HUES64 (cell line): ENCODE results near the gene HNRNPA3.
A peak's percentile ranks its signal among the peaks of the same experiment; 100 is the strongest.

Source experiments
- H3K27ac ChIP-seq: 2 replicates; pipeline ENCODE4 v1.7.0; 2013; ENCODE audit warnings: low read depth, low read length, inconsistent platforms
- H3K27me3 ChIP-seq: 2 replicates; pipeline ENCODE4 v1.6.1; 2013; ENCODE audit warnings: mild to moderate bottlenecking, low read length; ENCODE audit not compliant: insufficient read depth
- H3K36me3 ChIP-seq: 2 replicates; pipeline ENCODE4 v1.6.1; 2013; ENCODE audit warnings: mild to moderate bottlenecking, low read length; ENCODE audit not compliant: insufficient read depth
- H3K4me1 ChIP-seq: 2 replicates; pipeline ENCODE4 v1.6.1; 2013; ENCODE audit warnings: mild to moderate bottlenecking, low read length, moderate library complexity; ENCODE audit not compliant: insufficient read depth
- H3K4me3 ChIP-seq: 2 replicates; pipeline ENCODE4 v1.5.1; 2013; ENCODE audit warnings: mild to moderate bottlenecking, low read length, moderate library complexity
- H3K9ac ChIP-seq: 2 replicates; pipeline ENCODE4 v1.6.1; 2013; ENCODE audit warnings: mild to moderate bottlenecking, low read depth, low read length
- H3K9me3 ChIP-seq: 2 replicates; pipeline ENCODE4 v1.6.1; 2013; ENCODE audit warnings: low read depth, low read length; ENCODE audit not compliant: insufficient read depth
- WGBS: fragments of 150-250, 120-280 bp; methylation state at CpG from one replicate; pipeline ENCODE4 v1.1.7; 2013; ENCODE audit warnings: missing lambda C conversion rate; 5-methylcytosine and 5-hydroxymethylcytosine counted together

The HNRNPA3 gene

DNA sequence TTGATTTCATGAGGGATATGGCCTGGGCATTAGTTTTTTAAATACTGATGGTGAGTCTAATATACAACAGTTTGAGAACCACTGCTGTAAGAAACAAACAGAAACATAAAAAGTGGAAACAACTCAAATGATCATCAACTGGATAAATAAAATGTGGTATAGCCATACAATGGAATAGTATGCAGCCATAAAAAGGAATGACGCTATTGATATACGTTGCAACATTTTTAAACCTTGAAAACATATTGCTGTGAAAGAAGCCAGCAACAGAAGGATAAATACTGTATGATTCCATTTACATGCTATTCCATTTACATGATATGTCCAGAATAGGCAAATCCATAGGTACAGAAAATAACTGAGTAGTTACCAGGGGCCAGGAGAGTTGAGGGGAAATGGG is 45.5 kb downstream of the HNRNPA3 start:
- Histone ChIP-seq H3K9me3 (peaks cover 15% of the 10 kb centered on the region; the same call in 1 of the 2 replicates), H3K9ac (no peak overlapping the region), H3K27ac (no peak overlapping the region), H3K4me1 (peaks cover 28% of the 10 kb centered on the region), H3K4me3 (no peak overlapping the region), H3K36me3 (peaks cover 9% of the 10 kb centered on the region), H3K27me3 (no peaks in the 10 kb centered on the region)
- 100% methylated on average over 2 of the region's 2 CpGs for WGBS

DNA sequence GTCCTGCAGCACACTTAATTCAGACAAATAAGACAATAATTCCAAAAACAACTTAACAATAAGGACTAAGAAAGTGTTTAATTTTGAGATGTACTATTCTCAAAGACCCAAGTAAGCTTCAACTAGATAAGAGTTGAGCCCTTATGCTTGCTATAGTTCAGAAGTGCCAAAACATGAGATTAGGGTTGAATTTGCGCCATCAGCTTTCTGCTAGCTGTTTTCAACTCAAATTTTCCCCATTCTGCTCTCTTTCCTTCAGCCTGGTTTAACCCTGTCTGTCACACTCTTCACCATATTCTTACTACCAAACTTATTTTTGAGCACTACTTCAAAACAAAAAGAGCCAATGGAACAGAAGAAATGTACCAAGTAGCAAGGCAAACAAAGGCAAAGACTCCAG is 47.8 kb downstream of the HNRNPA3 start:
- peaks cover 9% of the 10 kb centered on the region for H3K36me3 ChIP-seq
- H3K27me3 ChIP-seq = no peaks in the 10 kb centered on the region
- H3K9ac ChIP-seq = no peak overlapping the region
- peaks cover 26% of the 10 kb centered on the region for H3K4me1 ChIP-seq
- H3K4me3 ChIP-seq = no peak overlapping the region
- peaks cover 15% of the 10 kb centered on the region; the same call in 1 of the 2 replicates for H3K9me3 ChIP-seq
- H3K27ac ChIP-seq = no peak overlapping the region
- WGBS = 97% methylated on average over 1 of the region's 1 CpG

GRCh38 chr2:177261116-177262060 is 48.8 kb downstream of the HNRNPA3 start:
- WGBS = 83% methylated on average over 4 of the region's 5 CpGs
- peaks cover 9% of the 10 kb centered on the region for H3K36me3 ChIP-seq

DNA sequence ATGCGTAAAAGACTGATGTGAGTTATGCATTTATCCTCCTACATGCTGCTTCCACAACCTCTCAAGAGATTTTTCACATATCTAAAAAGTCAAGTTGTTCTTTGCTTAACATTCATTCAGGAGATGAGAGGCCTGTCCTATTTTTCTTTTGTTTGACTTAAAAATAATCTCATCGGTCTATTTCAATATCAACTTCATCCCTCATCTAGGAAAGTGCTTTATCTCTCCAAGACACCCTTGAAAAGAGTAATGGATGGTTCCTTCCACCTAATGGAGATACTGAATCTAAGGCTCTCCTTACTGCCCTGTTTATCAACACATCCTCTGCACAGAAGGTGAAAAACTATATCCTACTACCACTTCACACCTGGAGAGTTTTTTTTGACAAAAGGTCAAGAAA is 49.5 kb downstream of the HNRNPA3 start:
- 80% methylated on average over 1 of the region's 2 CpGs for WGBS
- Histone ChIP-seq H3K27ac (no peak overlapping the region), H3K9ac (no peak overlapping the region), H3K4me3 (peak overlapping the region; percentile 84), H3K9me3 (peaks cover 15% of the 10 kb centered on the region; the same call in 1 of the 2 replicates), H3K27me3 (no peaks in the 10 kb centered on the region), H3K36me3 (peaks cover 9% of the 10 kb centered on the region), H3K4me1 (peaks cover 35% of the 10 kb centered on the region)

More at GRCh38 chr2:177261116-177262060, 48.8 kb downstream of the HNRNPA3 start:
- Histone ChIP-seq H3K4me1 (peaks cover 32% of the 10 kb centered on the region), H3K27ac (no peak overlapping the region), H3K9me3 (peaks cover 15% of the 10 kb centered on the region; the same call in 1 of the 2 replicates), H3K27me3 (no peaks in the 10 kb centered on the region), H3K4me3 (peak overlapping the region; percentile 84), H3K9ac (no peak overlapping the region)

- Histone ChIP-seq H3K27ac (peak overlapping the region; percentile 97), H3K9ac (peak overlapping the region; percentile 93), H3K9me3 (peaks cover 10% of the 10 kb centered on the region; the same call in 1 of the 2 replicates), H3K4me1 (peaks cover 35% of the 10 kb centered on the region), H3K4me3 (peak overlapping the region; percentile 84), H3K36me3 (peaks cover 9% of the 10 kb centered on the region), H3K27me3 (no peaks in the 10 kb centered on the region)
- WGBS = 20% methylated on average over 6 of the region's 6 CpGs
Observed at GRCh38 chr2:177262958-177263450, 50.4 kb downstream of the HNRNPA3 start.

- WGBS = under 1% methylated on average over 81 of the region's 81 CpGs
- H3K4me1 ChIP-seq = peaks cover 35% of the 10 kb centered on the region
Observed at GRCh38 chr2:177263451-177264208, 51.0 kb downstream of the HNRNPA3 start.

DNA sequence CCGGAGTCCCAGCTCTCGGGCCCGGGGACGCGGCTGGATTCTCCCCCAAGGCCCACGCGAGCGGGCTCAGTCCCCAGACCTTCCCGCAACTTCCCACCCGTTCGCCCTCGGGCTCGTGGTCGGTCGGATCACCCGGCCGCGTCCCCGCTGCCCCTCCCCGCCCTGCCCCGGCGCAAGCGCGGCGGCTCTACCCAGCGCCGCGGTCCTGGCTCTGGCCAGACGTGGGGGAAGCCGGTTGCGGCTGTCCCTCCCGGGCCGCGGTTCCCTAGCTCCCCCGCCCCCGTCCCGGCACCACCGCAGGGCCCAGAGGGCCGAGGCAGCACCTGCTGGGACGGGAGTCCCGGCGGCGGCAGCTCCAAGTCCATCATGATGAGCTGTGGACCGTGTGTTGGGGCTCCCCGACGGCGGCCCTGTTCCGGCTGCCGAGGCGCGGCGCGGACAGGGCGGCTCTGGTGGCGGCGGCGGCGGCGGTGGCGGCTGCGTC is 51.7 kb downstream of the HNRNPA3 start:
- Histone ChIP-seq H3K4me1 (peaks cover 35% of the 10 kb centered on the region), H3K4me3 (peak overlapping the region; percentile 84), H3K27me3 (no peaks in the 10 kb centered on the region), H3K9ac (peak overlapping the region; percentile 93), H3K27ac (peak overlapping the region; percentile 97), H3K9me3 (no peaks in the 10 kb centered on the region), H3K36me3 (no peaks in the 10 kb centered on the region)
- WGBS = under 1% methylated on average over 61 of the region's 61 CpGs

More at GRCh38 chr2:177263451-177264208, 51.0 kb downstream of the HNRNPA3 start:
- Histone ChIP-seq H3K36me3 (peaks cover 2% of the 10 kb centered on the region), H3K27ac (peak overlapping the region; percentile 97), H3K9me3 (peaks cover 5% of the 10 kb centered on the region; the same call in 1 of the 2 replicates), H3K4me3 (peak overlapping the region; percentile 84), H3K27me3 (no peaks in the 10 kb centered on the region), H3K9ac (peak overlapping the region; percentile 93)

GRCh38 chr2:177264693-177265587 is 52.3 kb downstream of the HNRNPA3 start, which contains the start of gene NFE2L2:
NFE2L2 (minus strand) TSS chr2:177264727; CDS start chr2:177264576, 151 bp downstream.
- Histone ChIP-seq H3K27me3 (no peaks in the 10 kb centered on the region), H3K27ac (peak within 1 kb of the TSS; percentile 97), H3K9ac (peak within 1 kb of the TSS; percentile 93), H3K9me3 (no peaks in the 10 kb centered on the region), H3K36me3 (no peaks in the 10 kb centered on the region), H3K4me3 (peak within 1 kb of the TSS; percentile 84), H3K4me1 (peaks cover 35% of the 10 kb centered on the region)
- under 1% methylated on average over 66 of the region's 66 CpGs for WGBS

- H3K4me1 ChIP-seq = peaks cover 34% of the 10 kb centered on the region
- no peaks in the 10 kb centered on the region for H3K36me3 ChIP-seq
- H3K9ac ChIP-seq = no peak overlapping the region; the same call in 1 of the 2 replicates
- no peaks in the 10 kb centered on the region for H3K27me3 ChIP-seq
- H3K9me3 ChIP-seq = no peaks in the 10 kb centered on the region
- WGBS = 86% methylated on average over 3 of the region's 4 CpGs
- H3K27ac ChIP-seq = peak overlapping the region; percentile 97; the same call in 1 of the 2 replicates
- H3K4me3 ChIP-seq = peak overlapping the region; percentile 84
Observed at GRCh38 chr2:177265824-177266817, 53.5 kb downstream of the HNRNPA3 start.
